K562 (cell line): ENCODE results near the gene FMN2. TPM values are rescaled to one million over a fixed set of nuclear protein-coding genes. Genes with fewer than 3 reads are reported as not detected.

ENCODE experiments used
- ATAC-seq: fragments of 200-7000 bp; cut with Tn5 transposase; 3 replicates; pipeline ENCODE4 v1.9.1; 2020; ENCODE audit warnings: moderate library complexity
- BruUV-seq: library from RNA; stranded (reverse); fragments of 400-500 nt; replicated peaks from 2 replicates; lab custom pipeline; 2021; lab: Mats Ljungman, UMichigan
- CTCF ChIA-PET: fragments of 300-600 bp; formaldehyde crosslinking; extraction: SDS; loops from one replicate; lab custom pipeline; 2021; ENCODE audit warnings: low intra/inter-chr PET ratio; lab: Yijun Ruan, JAX
- POLR2A ChIA-PET: fragments of 300-600, 350-650 bp; sonication (Branson Sonifier 250); formaldehyde crosslinking; extraction: SDS; loops from one replicate; lab custom pipeline; 2021; ENCODE audit warnings: antibody characterized with exemption, inconsistent platforms; lab: Yijun Ruan, JAX
- DNase-seq, 4 experiments: peaks; one replicate each; pipeline versions ENCODE4 v3.0.0 to v3.0.0-alpha.2; 2011 to 2018; ENCODE audit warnings: low spot score in 3 of 4, mixed read lengths in 3 of 4; ENCODE audit errors: extremely low read depth in 1 of 4
- FAIRE-seq: peaks from 2 replicates; lab custom pipeline; 2011; peaks lifted over from hg19 to GRCh38; lab: Jason Lieb, UNC
- H2AFZ ChIP-seq: 2 replicates; pipeline ENCODE4 v1.6.0; 2011; ENCODE audit warnings: low read depth, low read length, control low read depth, inconsistent platforms
- H3K27ac ChIP-seq: fragments of 200-600 bp; 3 replicates; pipeline ENCODE4 v1.8.0; 2011; ENCODE audit warnings: low read depth, mild to moderate bottlenecking, control low read depth, inconsistent platforms, low read length, moderate library complexity, mixed read lengths; ENCODE audit errors: extremely low read depth
- H3K27me3 ChIP-seq, 2 experiments: fragments of 300-600 bp in 1 of 2; 2 replicates in 1 of 2; 3 replicates in 1 of 2; pipeline versions ENCODE4 v1.6.0 to v1.8.0; 2011; ENCODE audit warnings: inconsistent platforms in 2 of 2, low read length in 2 of 2, mild to moderate bottlenecking in 1 of 2, mixed read lengths in 1 of 2, moderate library complexity in 1 of 2; ENCODE audit not compliant: control insufficient read depth in 2 of 2, insufficient read depth in 2 of 2
- H3K36me3 ChIP-seq: fragments of 300-600 bp; 3 replicates; pipeline ENCODE4 v1.8.0; 2011; ENCODE audit warnings: mild to moderate bottlenecking, low read length, inconsistent platforms; ENCODE audit not compliant: control insufficient read depth, insufficient read depth
- H3K4me1 ChIP-seq, 2 experiments: fragments of 200-600 bp in 1 of 2; replicated peaks in 1 of 2; 2 replicates in 1 of 2; 3 replicates in 1 of 2; pipeline versions ENCODE4 v1.5.1 to v1.8.0; 2011; ENCODE audit warnings: inconsistent platforms in 2 of 2, low read length in 2 of 2, mild to moderate bottlenecking in 1 of 2, mixed read lengths in 1 of 2, moderate library complexity in 1 of 2; ENCODE audit not compliant: control insufficient read depth in 2 of 2, insufficient read depth in 2 of 2
- H3K4me2 ChIP-seq: 2 replicates; pipeline ENCODE4 v1.6.1; 2011; ENCODE audit warnings: low read length, control low read depth, inconsistent platforms, mixed read lengths; ENCODE audit not compliant: insufficient read depth
- H3K4me3 ChIP-seq: fragments of 200-600 bp; sonication (generic), shearing (Covaris generic); 2 replicates; pipeline ENCODE4 v1.5.1; 2016; ENCODE audit warnings: control low read depth, inconsistent platforms
- H3K79me2 ChIP-seq: fragments of 200-600 bp; 3 replicates; pipeline ENCODE4 v1.8.0; 2011; ENCODE audit warnings: low read length, inconsistent platforms; ENCODE audit not compliant: control insufficient read depth, insufficient read depth
- H3K9ac ChIP-seq, 2 experiments: 2 replicates each; pipeline versions ENCODE4 v1.6.0 to v1.6.1; 2011; ENCODE audit warnings: low read depth in 2 of 2, low read length in 2 of 2, control low read depth in 1 of 2, inconsistent platforms in 1 of 2, mild to moderate bottlenecking in 1 of 2, mixed read lengths in 1 of 2; ENCODE audit not compliant: insufficient read depth in 1 of 2
- H3K9me1 ChIP-seq: one replicate; pipeline ENCODE4 v1.6.0; 2011; ENCODE audit warnings: inconsistent platforms, mild to moderate bottlenecking, low read length, moderate library complexity; ENCODE audit not compliant: control insufficient read depth, insufficient read depth
- H3K9me3 ChIP-seq: replicated peaks from 2 replicates; pipeline ENCODE4 v1.5.1; 2011; ENCODE audit warnings: low read depth, low read length, inconsistent platforms; ENCODE audit not compliant: control insufficient read depth, insufficient read depth
- H4K20me1 ChIP-seq: replicated peaks from 2 replicates; pipeline ENCODE4 v1.6.1; 2011; ENCODE audit warnings: low read length, inconsistent platforms, mixed read lengths; ENCODE audit not compliant: control insufficient read depth, insufficient read depth
- ARID2 ChIP-seq: fragments of 450-650 bp; IDR thresholded peaks from 2 replicates; pipeline ENCODE4 v1.6.1; 2017; ENCODE audit warnings: antibody characterized with exemption, mild to moderate bottlenecking
- BACH1 ChIP-seq: fragments of 200-800 bp; sonication (Bioruptor generic); IDR thresholded peaks from 2 replicates; pipeline ENCODE4 v1.6.1; 2016; ENCODE audit warnings: missing genetic modification characterization, missing compliant biosample characterization
- CAMTA2 ChIP-seq: fragments of 250-450 bp; sonication (Bioruptor Pico); conservative IDR thresholded peaks from 2 replicates; pipeline ENCODE4 v1.5.1; 2022
- CHD1 ChIP-seq: fragments of 200-600 bp; sonication (generic); IDR thresholded peaks from one replicate; pipeline ENCODE4 v1.6.1; 2012; ENCODE audit warnings: mild to moderate bottlenecking, moderate library complexity, low read length, inconsistent platforms
- HDAC1 ChIP-seq, 2 experiments: fragments of 450-650 bp; IDR thresholded peaks; 2 replicates each; pipeline ENCODE4 v1.6.1; 2016 to 2017; ENCODE audit warnings: inconsistent platforms in 1 of 2, mild to moderate bottlenecking in 1 of 2, moderate library complexity in 1 of 2
- LEF1 ChIP-seq: fragments of 450-650 bp; IDR thresholded peaks from 2 replicates; pipeline ENCODE4 v1.6.1; 2016; ENCODE audit warnings: mild to moderate bottlenecking
- MBD2 ChIP-seq: sonication (generic); IDR thresholded peaks from 2 replicates; pipeline ENCODE4 v1.6.1; 2016; ENCODE audit warnings: low read depth, borderline replicate concordance
- NR2F6 ChIP-seq: fragments of 450-650 bp; formaldehyde crosslinking; IDR thresholded peaks from 2 replicates; pipeline ENCODE4 v1.4.0; 2020; ENCODE audit warnings: mild to moderate bottlenecking
- NRF1 ChIP-seq, 2 experiments: fragments of 450-650 bp; IDR thresholded peaks in 1 of 2; conservative IDR thresholded peaks in 1 of 2; 2 replicates each; pipeline ENCODE4 v1.6.1; 2014; ENCODE audit warnings: mild to moderate bottlenecking in 2 of 2
- PHB2 ChIP-seq: fragments of 450-650 bp; IDR thresholded peaks from 2 replicates; pipeline ENCODE4 v1.6.1; 2017; ENCODE audit warnings: low read depth
- RBM17 ChIP-seq: fragments of 200-400 bp; formaldehyde crosslinking; IDR thresholded peaks from 2 replicates; pipeline ENCODE4 v1.6.1; 2017; ENCODE audit warnings: low read depth, mild to moderate bottlenecking, low read length, borderline replicate concordance
- SMAD4 ChIP-seq: fragments of 250-450 bp; sonication (Bioruptor Pico); conservative IDR thresholded peaks from 2 replicates; pipeline ENCODE4 v1.8.0; 2021; ENCODE audit warnings: inconsistent platforms, mild to moderate bottlenecking, moderate library complexity
- SP2 ChIP-seq: IDR thresholded peaks from 2 replicates; pipeline ENCODE4 v1.6.1; 2011; ENCODE audit warnings: mild to moderate bottlenecking, low read depth, low read length, moderate library complexity; ENCODE audit not compliant: poor library complexity, severe bottlenecking; ENCODE audit errors: extremely low read depth
- TGIF2 ChIP-seq: sonication (generic); formaldehyde crosslinking; IDR thresholded peaks from 2 replicates; pipeline ENCODE4 v1.8.1; 2022; ENCODE audit warnings: mild to moderate bottlenecking, missing genetic modification reagents, moderate library complexity
- WGBS: fragments of 100-300 bp; shearing (Covaris generic); methylation state at CpG from one replicate; pipeline ENCODE4 v1.1.6; 2016; ENCODE audit warnings: low coverage, mixed read lengths; ENCODE audit not compliant: insufficient coverage; ENCODE audit errors: missing lambda C conversion rate; 5-methylcytosine and 5-hydroxymethylcytosine counted together
- in situ Hi-C: fragments of 300-500 bp; cut with MboI; formaldehyde crosslinking; loops from 4 replicates; pipeline ENCODE4 v1.15.0; 2018; ENCODE audit warnings: inconsistent platforms, mixed read lengths
- intact Hi-C: fragments of 100-400 bp; cut with micrococcal nuclease; formaldehyde crosslinking; loops from 2 replicates; pipeline ENCODE4 v1.14.2; 2022
- polyA plus RNA-seq, 8 experiments: library from polyadenylated mRNA; depleted of rRNA in 4 of 8; stranded (reverse) in 5 of 8; unstranded in 3 of 8; fragments of >200 nt; fragmentation: Nextera tagmentation in 2 of 8; fragmentation: Illumina TruSeq in 1 of 8; extraction: Ambion mirVana in 2 of 8; extraction: Trizol in 1 of 8; gene quantifications; 2 replicates each; pipeline versions ENCODE4 v1.2.1 to v1.2.3, GENCODE V29; 2011 to 2014; ENCODE audit warnings: inconsistent platforms in 1 of 8, missing spikeins in 1 of 8
- total RNA-seq, 7 experiments: library from RNA; depleted of rRNA in 6 of 7; stranded (reverse); fragments of >200 nt in 6 of 7; fragmentation: Illumina TruSeq in 2 of 7; extraction: Trizol in 2 of 7; gene quantifications; 2 replicates each; pipeline versions ENCODE4 v1.2.1 to v1.2.3, GENCODE V29; 2011 to 2021; ENCODE audit warnings: low replicate concordance in 1 of 7
- TF ChIP-seq, protein P1 (sequence below): fragments of 250-450 bp; sonication (Bioruptor Pico); IDR thresholded peaks from 2 replicates; pipeline ENCODE4 v1.5.0; 2021

Gene FMN2
- total and polyA plus RNA-seq, 9 of the 15 experiments (the other 6 are each of a cell fraction or from before 2014, with no cell fraction given) = 0.15 to 0.45 (median 0.16) TPM; not detected in 3

DNA sequence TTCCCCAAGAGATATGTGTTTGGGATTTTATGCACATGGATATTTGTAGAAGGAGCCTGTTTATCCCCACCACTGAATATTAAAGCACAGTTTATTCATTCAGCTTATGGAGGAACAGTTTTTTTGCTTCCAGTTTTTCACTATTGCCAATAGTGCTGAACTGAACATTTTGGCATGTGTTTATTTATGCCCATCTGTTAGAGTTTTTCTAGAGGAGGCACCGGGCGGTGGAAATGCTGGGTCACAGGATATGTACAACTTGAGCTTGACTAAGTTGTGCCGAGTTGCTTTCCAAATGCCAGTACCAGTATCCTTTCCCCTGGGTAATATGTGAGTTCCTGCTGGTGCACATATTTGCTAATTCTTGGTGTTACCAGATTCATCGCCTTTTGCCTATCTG is 409.0 kb downstream of the FMN2 start:
- no peak overlapping the region for H3K27ac ChIP-seq
- no peaks in the 10 kb centered on the region for H4K20me1 ChIP-seq
- TF ChIP-seq NR2F6 (CRISPR knock-in tag) = no peak
- no peak for TF ChIP-seq PHB2
- TF ChIP-seq ARID2 = no peak
- no peak for TF ChIP-seq NRF1 (conservative IDR thresholded peaks at IDR 0.05 in 1 of 2, IDR thresholded peaks at IDR 0.05 in 1 of 2)
- no peak for TF ChIP-seq CAMTA2 (CRISPR knock-in tag)
- H3K9me1 ChIP-seq = no peaks in the 10 kb centered on the region
- BruUV-seq = no TSS peak
- no peaks in the 10 kb centered on the region for H3K36me3 ChIP-seq
- H3K4me2 ChIP-seq = no peak overlapping the region
- ATAC-seq = no peak
- ChIA-PET POLR2A (no interaction called here), CTCF (no interaction called here)
- no peak overlapping the region for H3K4me3 ChIP-seq
- no peak for FAIRE-seq
- no peak for DNase-seq
- H3K27me3 ChIP-seq = no peaks in the 10 kb centered on the region
- 19% methylated on average over 4 of the region's 4 CpGs for WGBS
- intact Hi-C loops = no loop called here
- H3K79me2 ChIP-seq = no peaks in the 10 kb centered on the region
- in situ Hi-C loops = no loop called here
- no peaks in the 10 kb centered on the region for H3K4me1 ChIP-seq
- H3K9ac ChIP-seq = no peak overlapping the region
- H3K9me3 ChIP-seq = no peaks in the 10 kb centered on the region; the same call in 1 of the 2 replicates
- no peak overlapping the region for H2AFZ ChIP-seq

DNA sequence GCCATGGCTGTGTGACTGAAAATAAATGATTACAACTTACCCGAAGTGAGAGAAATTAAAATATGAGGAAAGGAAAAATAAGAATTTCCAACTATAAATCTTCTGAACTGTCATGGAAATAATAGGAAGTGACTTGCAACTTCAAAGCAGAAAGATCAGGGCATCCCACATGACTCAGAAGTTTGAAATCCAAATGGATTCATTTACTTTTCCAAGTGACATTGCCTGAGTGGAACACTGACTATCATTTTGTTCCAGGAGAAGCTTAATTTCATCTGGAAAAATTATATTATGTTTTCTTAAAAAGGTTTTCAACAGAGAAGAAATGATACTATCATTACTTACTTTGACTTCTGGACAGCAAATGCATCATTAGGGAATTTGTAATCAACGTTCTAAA is 409.4 kb downstream of the FMN2 start:
- ATAC-seq (no peak), DNase-seq (no peak), FAIRE-seq (no peak)
- Histone ChIP-seq H3K9ac (no peak overlapping the region), H3K4me3 (no peak overlapping the region), H3K36me3 (no peaks in the 10 kb centered on the region), H3K79me2 (no peaks in the 10 kb centered on the region), H3K9me1 (no peaks in the 10 kb centered on the region), H3K9me3 (no peaks in the 10 kb centered on the region; the same call in 1 of the 2 replicates), H2AFZ (no peak overlapping the region), H3K4me2 (no peak overlapping the region), H3K27ac (no peak overlapping the region), H4K20me1 (no peaks in the 10 kb centered on the region), H3K27me3 (no peaks in the 10 kb centered on the region), H3K4me1 (no peaks in the 10 kb centered on the region)
- TF ChIP-seq SP2 (no peak), HDAC1 (IDR thresholded peaks at IDR 0.05) (no peak), SMAD4 (CRISPR knock-in tag) (no peak), BACH1 (no peak), TGIF2 (no peak), RBM17 (no peak), CHD1 (no peak), MBD2 (no peak), LEF1 (no peak)
- TF ChIP-seq, protein P1, sequence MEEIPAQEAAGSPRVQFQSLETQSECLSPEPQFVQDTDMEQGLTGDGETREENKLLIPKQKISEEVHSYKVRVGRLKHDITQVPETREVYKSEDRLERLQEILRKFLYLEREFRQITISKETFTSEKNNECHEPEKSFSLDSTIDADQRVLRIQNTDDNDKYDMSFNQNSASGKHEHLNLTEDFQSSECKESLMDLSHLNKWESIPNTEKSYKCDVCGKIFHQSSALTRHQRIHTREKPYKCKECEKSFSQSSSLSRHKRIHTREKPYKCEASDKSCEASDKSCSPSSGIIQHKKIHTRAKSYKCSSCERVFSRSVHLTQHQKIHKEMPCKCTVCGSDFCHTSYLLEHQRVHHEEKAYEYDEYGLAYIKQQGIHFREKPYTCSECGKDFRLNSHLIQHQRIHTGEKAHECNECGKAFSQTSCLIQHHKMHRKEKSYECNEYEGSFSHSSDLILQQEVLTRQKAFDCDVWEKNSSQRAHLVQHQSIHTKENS (CRISPR knock-in tag) = no peak
- BruUV-seq = no TSS peak
- CTCF ChIA-PET = no interaction called here
- in situ Hi-C loops (no loop called here), intact Hi-C loops (no loop called here)
- 7% methylated on average over 2 of the region's 2 CpGs for WGBS
- POLR2A ChIA-PET = interaction anchor here (0.6 kb wide), 1 partner anchor 10 kb away, joined by 4 read pairs; no protein-coding TSS in a partner anchor
